GM18520 (cell line): ENCODE measurements around the gene TMEM126B.
A peak's percentile ranks its signal among the peaks of the same experiment; 100 is the strongest.

Experiments used
- ATAC-seq: cut with Tn5 transposase; IDR thresholded peaks from one replicate; pipeline ENCODE4 v1.9.1; 2021; ENCODE audit not compliant: unreplicated experiment

Gene TMEM126B

GRCh38 chr11:85682330-85683305 lies 54.2 kb downstream of the TMEM126B start:
- peak; percentile 33 for ATAC-seq

GRCh38 chr11:85685125-85685819 lies 56.9 kb downstream of the TMEM126B start:
- no peak for ATAC-seq

- ATAC-seq = no peak
Measured at GRCh38 chr11:85685820-85686459, 57.5 kb downstream of the TMEM126B start, which contains the start of gene CCDC89. Gene CCDC89 (minus strand): TSS chr11:85686195. CDS start chr11:85686130, 65 bp downstream.
